Endothelial cell of umbilical vein (primary cell): Measurements from ENCODE around the gene CDK5RAP2. TPM values are rescaled to one million over a fixed set of nuclear protein-coding genes. Genes with fewer than 3 reads are reported as not detected.

Source experiments
- BruUV-seq: library from RNA; stranded (reverse); fragments of 400-500 nt; replicated peaks from 2 replicates; lab custom pipeline; 2021; lab: Mats Ljungman, UMichigan
- CTCF ChIA-PET: fragments of 300-600, 350-600 bp; sonication (Branson Sonifier 250); formaldehyde crosslinking; loops from one replicate; lab custom pipeline; 2021; ENCODE audit warnings: antibody characterized with exemption, inconsistent platforms; lab: Charles Lee
- POLR2A ChIA-PET: fragments of 300-600, 350-600 bp; sonication (Branson Sonifier 250); formaldehyde crosslinking; loops from one replicate; lab custom pipeline; 2021; ENCODE audit warnings: antibody characterized with exemption, inconsistent platforms; lab: Charles Lee
- DNase-seq: peaks from one replicate; pipeline ENCODE4 v3.0.0-alpha.2; 2011; ENCODE audit warnings: low read depth, low spot score
- FAIRE-seq: peaks from 2 replicates; lab custom pipeline; 2011; peaks lifted over from hg19 to GRCh38; lab: Jason Lieb, UNC
- H2AFZ ChIP-seq: 2 replicates; pipeline ENCODE4 v1.6.0; 2012; ENCODE audit warnings: low read depth, low read length, control low read depth, inconsistent platforms
- H3K27ac ChIP-seq: 2 replicates; pipeline ENCODE4 v1.5.1; 2011; ENCODE audit warnings: low read depth, mild to moderate bottlenecking, control low read depth, low read length, moderate library complexity; ENCODE audit not compliant: insufficient read depth
- H3K27me3 ChIP-seq, 2 experiments: 2 replicates each; pipeline versions ENCODE4 v1.6.0 to v1.6.1; 2011; ENCODE audit warnings: low read length in 2 of 2, mixed read lengths in 1 of 2; ENCODE audit not compliant: control insufficient read depth in 2 of 2, insufficient read depth in 2 of 2
- H3K36me3 ChIP-seq, 2 experiments: 2 replicates in 1 of 2; 3 replicates in 1 of 2; pipeline ENCODE4 v1.5.1; 2011; ENCODE audit warnings: low read length in 2 of 2, mild to moderate bottlenecking in 1 of 2, moderate library complexity in 1 of 2; ENCODE audit not compliant: control insufficient read depth in 2 of 2, insufficient read depth in 2 of 2; ENCODE audit errors: extremely low read depth in 1 of 2
- H3K4me1 ChIP-seq: 3 replicates; pipeline ENCODE4 v1.5.1; 2011; ENCODE audit warnings: mild to moderate bottlenecking, low read length; ENCODE audit not compliant: control insufficient read depth, insufficient read depth; ENCODE audit errors: extremely low read depth
- H3K4me2 ChIP-seq: 2 replicates; pipeline ENCODE4 v1.6.1; 2011; ENCODE audit warnings: low read length, control low read depth, mixed read lengths; ENCODE audit not compliant: insufficient read depth
- H3K4me3 ChIP-seq, 3 experiments: fragments of 200-600 bp in 1 of 3; sonication (generic), shearing (Covaris generic) in 1 of 3; replicated peaks in 1 of 3; 2 replicates each; pipeline ENCODE4 v1.5.1; 2011 to 2016; ENCODE audit warnings: control low read depth in 3 of 3, low read length in 3 of 3, mild to moderate bottlenecking in 2 of 3, inconsistent platforms in 1 of 3, low read depth in 1 of 3, moderate library complexity in 1 of 3; ENCODE audit not compliant: insufficient read depth in 1 of 3
- H3K79me2 ChIP-seq: 2 replicates; pipeline ENCODE4 v1.6.0; 2012; ENCODE audit warnings: low read length, inconsistent platforms; ENCODE audit not compliant: control insufficient read depth, insufficient read depth
- H3K9ac ChIP-seq: replicated peaks from 2 replicates; pipeline ENCODE3; 2011; ENCODE audit warnings: low read length, control low read depth; ENCODE audit not compliant: insufficient read depth; ENCODE audit errors: extremely low read depth
- H3K9me1 ChIP-seq: replicated peaks from 3 replicates; pipeline ENCODE4 v1.6.0; 2011; ENCODE audit warnings: mild to moderate bottlenecking, low read length; ENCODE audit not compliant: control insufficient read depth, insufficient read depth; ENCODE audit errors: extremely low read depth
- H3K9me3 ChIP-seq: replicated peaks from 2 replicates; pipeline ENCODE4 v1.5.1; 2012; ENCODE audit warnings: low read length, inconsistent platforms; ENCODE audit not compliant: control insufficient read depth, insufficient read depth
- H4K20me1 ChIP-seq: replicated peaks from 2 replicates; pipeline ENCODE3; 2011; ENCODE audit warnings: mild to moderate bottlenecking, low read length; ENCODE audit not compliant: control insufficient read depth, insufficient read depth; ENCODE audit errors: extremely low read depth
- EZH2 ChIP-seq: IDR thresholded peaks from 2 replicates; pipeline ENCODE4 v1.6.1; 2012; ENCODE audit warnings: borderline replicate concordance, low read depth, mild to moderate bottlenecking, moderate library complexity, low read length, inconsistent platforms; ENCODE audit not compliant: severe bottlenecking
- FOS ChIP-seq: IDR thresholded peaks from 2 replicates; pipeline ENCODE4 v1.6.1; 2011; ENCODE audit warnings: mild to moderate bottlenecking, low read length, moderate library complexity, borderline replicate concordance; ENCODE audit not compliant: insufficient read depth
- GATA2 ChIP-seq: IDR thresholded peaks from 2 replicates; pipeline ENCODE4 v1.7.0; 2011; ENCODE audit warnings: low read depth, mild to moderate bottlenecking, moderate library complexity, mixed read lengths, low read length; ENCODE audit not compliant: insufficient read length, insufficient read depth
- JUN ChIP-seq: IDR thresholded peaks from 2 replicates; pipeline ENCODE4 v1.6.1; 2011; ENCODE audit warnings: borderline replicate concordance, low read depth; ENCODE audit not compliant: insufficient read length, insufficient read depth
- MYC ChIP-seq: IDR thresholded peaks from one replicate; pipeline ENCODE4 v1.6.1; 2011; ENCODE audit warnings: mild to moderate bottlenecking, low read depth, low read length
- POLR2A ChIP-seq: IDR thresholded peaks from 2 replicates; pipeline ENCODE4 v1.6.1; 2012; ENCODE audit warnings: low read depth, mild to moderate bottlenecking, control low read depth, low read length
- POLR2AphosphoS5 ChIP-seq: IDR thresholded peaks from 2 replicates; pipeline ENCODE4 v1.6.1; 2012; ENCODE audit warnings: low read depth, mild to moderate bottlenecking, control low read depth, low read length, moderate library complexity; ENCODE audit not compliant: insufficient read depth
- dilution Hi-C: fragments of 300-500 bp; cut with MboI; formaldehyde crosslinking; loops from one replicate; pipeline ENCODE4 v1.15.0; 2019; ENCODE audit warnings: low sequenced_read_pairs; ENCODE audit not compliant: extremely low pct_ligation_motif_present
- intact Hi-C: fragments of 100-400 bp; cut with micrococcal nuclease; formaldehyde crosslinking; loops from one replicate; pipeline ENCODE4 v1.10.0; 2022
- polyA plus RNA-seq, 4 experiments: library from polyadenylated mRNA; depleted of rRNA in 3 of 4; stranded (reverse) in 3 of 4; unstranded in 1 of 4; fragments of >200 nt; gene quantifications; 2 replicates each; pipeline versions ENCODE4 v1.2.1 to v1.2.3, GENCODE V29; 2011 to 2012; ENCODE audit warnings: missing spikeins in 1 of 4
- total RNA-seq: library from RNA; stranded (reverse); gene quantifications from 2 replicates; pipeline ENCODE4 v1.2.3, GENCODE V29; 2021
- TF ChIP-seq, protein P1 (sequence below): IDR thresholded peaks from 2 replicates; pipeline ENCODE4 v1.6.1; 2011; ENCODE audit not compliant: insufficient read depth, insufficient read length
- TF ChIP-seq, protein P2 (sequence below), 2 donors: IDR thresholded peaks; 1 replicate in 1 of 2; 2 replicates in 1 of 2; pipeline ENCODE4 v1.5.1; 2011; ENCODE audit warnings: low read length in 2 of 2, mild to moderate bottlenecking in 2 of 2, moderate library complexity in 2 of 2, control low read depth in 1 of 2, inconsistent platforms in 1 of 2, low read depth in 1 of 2; ENCODE audit not compliant: insufficient read depth in 1 of 2; ENCODE audit errors: extremely low read depth in 1 of 2

CDK5RAP2 gene
- total and polyA plus RNA-seq, 2 donors (not counting 3 experiments of a cell fraction or from before 2014, with no cell fraction given): 17.5 to 56.7 TPM

DNA sequence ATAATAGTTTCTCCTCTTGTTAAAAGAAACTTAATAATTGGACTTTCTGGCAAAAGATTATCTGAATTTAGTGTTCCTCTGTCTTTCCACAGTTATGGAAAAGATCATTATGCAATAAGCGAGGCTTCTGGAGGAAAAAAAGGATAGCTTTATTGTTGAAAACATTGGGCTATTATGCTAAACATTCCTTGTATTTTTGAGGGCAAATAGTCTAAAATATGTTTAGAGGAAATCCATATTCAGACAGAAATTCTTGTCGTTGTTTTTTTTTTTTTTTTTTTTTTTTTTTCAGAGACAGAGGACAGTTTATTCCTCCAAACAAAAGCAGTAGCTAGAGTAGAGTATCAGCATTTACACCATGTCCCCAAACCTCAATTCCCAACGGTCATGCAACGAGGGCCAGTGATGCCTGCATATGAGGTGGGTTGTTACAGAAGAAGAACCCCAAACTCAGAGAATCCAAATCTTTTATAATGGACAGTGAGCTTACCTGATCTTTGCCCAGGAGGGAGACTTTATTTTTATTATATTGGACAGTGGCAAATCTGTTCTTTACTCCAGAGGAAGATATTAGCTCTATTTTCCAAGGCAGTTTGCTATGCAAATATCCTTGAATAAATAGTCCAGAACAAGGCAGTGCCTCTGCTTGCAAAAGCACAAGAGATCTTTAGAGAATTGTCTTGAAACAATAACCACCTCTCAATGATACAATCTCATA, 48.4 kb upstream of the CDK5RAP2 start:
- dilution Hi-C loops: no loop called here
- Histone ChIP-seq H3K79me2 (no peaks in the 10 kb centered on the region), H3K4me2 (no peak overlapping the region), H3K27me3 (no peaks in the 10 kb centered on the region), H3K9me3 (no peaks in the 10 kb centered on the region), H3K9me1 (no peaks in the 10 kb centered on the region), H3K9ac (no peak overlapping the region), H3K36me3 (no peaks in the 10 kb centered on the region), H2AFZ (no peak overlapping the region), H4K20me1 (no peaks in the 10 kb centered on the region), H3K4me1 (no peaks in the 10 kb centered on the region), H3K27ac (no peak overlapping the region), H3K4me3 (no peak overlapping the region)
- no TSS peak for BruUV-seq
- FAIRE-seq (no peak), DNase-seq (no peak)
- intact Hi-C loops: no loop called here
- ChIA-PET CTCF (interaction anchor here (0.9 to 1.4 kb wide), 3 partner anchors 8 to 14 kb away, joined by 3 to 11 read pairs (median 3); no protein-coding TSS in a partner anchor), POLR2A (no interaction called here)
- no peak for TF ChIP-seq GATA2
- no peak for TF ChIP-seq MYC
- no peak for TF ChIP-seq POLR2A
- TF ChIP-seq, protein P1, sequence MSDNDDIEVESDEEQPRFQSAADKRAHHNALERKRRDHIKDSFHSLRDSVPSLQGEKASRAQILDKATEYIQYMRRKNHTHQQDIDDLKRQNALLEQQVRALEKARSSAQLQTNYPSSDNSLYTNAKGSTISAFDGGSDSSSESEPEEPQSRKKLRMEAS: no peak
- TF ChIP-seq JUN: no peak

DNA sequence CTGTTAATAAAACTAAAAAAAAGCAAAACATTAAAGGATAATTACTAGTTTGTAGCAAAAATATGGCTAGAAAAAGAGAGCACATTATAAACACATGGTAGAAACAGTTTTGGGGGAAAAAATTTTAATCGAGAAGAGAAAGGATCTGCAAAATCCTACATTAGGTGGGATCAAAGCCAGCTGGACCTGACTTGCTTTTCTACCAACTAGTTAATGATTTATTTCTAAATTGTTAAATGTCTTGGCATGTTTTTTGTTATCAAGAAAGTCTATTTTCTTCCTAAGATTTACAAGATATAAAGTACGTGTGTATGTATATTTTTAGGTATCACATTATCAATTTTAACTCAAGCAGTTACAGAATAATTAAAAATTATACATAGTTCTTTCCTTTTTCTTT, 47.1 kb upstream of the CDK5RAP2 start:
- dilution Hi-C loops: no loop called here
- FAIRE-seq (no peak), DNase-seq (no peak)
- BruUV-seq: no TSS peak
- Histone ChIP-seq H3K4me2 (no peak overlapping the region), H3K9me3 (no peaks in the 10 kb centered on the region), H3K79me2 (no peaks in the 10 kb centered on the region), H3K27ac (no peak overlapping the region), H3K4me1 (no peaks in the 10 kb centered on the region), H3K36me3 (no peaks in the 10 kb centered on the region), H3K27me3 (no peaks in the 10 kb centered on the region), H3K9ac (no peak overlapping the region), H3K9me1 (no peaks in the 10 kb centered on the region), H3K4me3 (no peak overlapping the region), H2AFZ (no peak overlapping the region), H4K20me1 (no peaks in the 10 kb centered on the region)
- intact Hi-C loops: no loop called here
- POLR2A ChIA-PET: interaction anchor here (0.6 kb wide), 1 partner anchor 1753 kb away, joined by 3 read pairs; no protein-coding TSS in a partner anchor
- CTCF ChIA-PET: no interaction called here
- no peak for TF ChIP-seq POLR2A
- TF ChIP-seq, protein P2, sequence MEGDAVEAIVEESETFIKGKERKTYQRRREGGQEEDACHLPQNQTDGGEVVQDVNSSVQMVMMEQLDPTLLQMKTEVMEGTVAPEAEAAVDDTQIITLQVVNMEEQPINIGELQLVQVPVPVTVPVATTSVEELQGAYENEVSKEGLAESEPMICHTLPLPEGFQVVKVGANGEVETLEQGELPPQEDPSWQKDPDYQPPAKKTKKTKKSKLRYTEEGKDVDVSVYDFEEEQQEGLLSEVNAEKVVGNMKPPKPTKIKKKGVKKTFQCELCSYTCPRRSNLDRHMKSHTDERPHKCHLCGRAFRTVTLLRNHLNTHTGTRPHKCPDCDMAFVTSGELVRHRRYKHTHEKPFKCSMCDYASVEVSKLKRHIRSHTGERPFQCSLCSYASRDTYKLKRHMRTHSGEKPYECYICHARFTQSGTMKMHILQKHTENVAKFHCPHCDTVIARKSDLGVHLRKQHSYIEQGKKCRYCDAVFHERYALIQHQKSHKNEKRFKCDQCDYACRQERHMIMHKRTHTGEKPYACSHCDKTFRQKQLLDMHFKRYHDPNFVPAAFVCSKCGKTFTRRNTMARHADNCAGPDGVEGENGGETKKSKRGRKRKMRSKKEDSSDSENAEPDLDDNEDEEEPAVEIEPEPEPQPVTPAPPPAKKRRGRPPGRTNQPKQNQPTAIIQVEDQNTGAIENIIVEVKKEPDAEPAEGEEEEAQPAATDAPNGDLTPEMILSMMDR (IDR thresholded peaks at IDR 0.05; ENCODE audit: extremely low read depth in 1 of 2, insufficient read depth in 1 of 2, low read depth in 1 of 2, low read length in 2 of 2): no peak
- TF ChIP-seq, protein P1: no peak
- TF ChIP-seq GATA2: no peak
- TF ChIP-seq MYC: no peak
- no peak for TF ChIP-seq FOS
- TF ChIP-seq EZH2: no peak
- TF ChIP-seq POLR2AphosphoS5: no peak
- no peak for TF ChIP-seq JUN
